Renal cortex interstitium (tissue), 11 donors: ENCODE measurements around the gene CD300A. TPM values are rescaled to one million over a fixed set of nuclear protein-coding genes. Genes with fewer than 3 reads are reported as not detected.
"Not testable (repeated sequence)": the region's sequence is repeated elsewhere in the genome, so short reads cannot be mapped to it uniquely, and the experiment has no call there.

ENCODE experiments used
- DNase-seq, 11 donors: peaks; one replicate each; pipeline ENCODE4 v3.0.0-alpha.2; 2013; ENCODE audit warnings: low read depth in 9 of 11, low spot score in 4 of 11; ENCODE audit errors: extremely low read depth in 1 of 11
- polyA plus RNA-seq, 3 donors: library from polyadenylated mRNA; unstranded; fragments of 120-200 nt; gene quantifications; one replicate each; pipeline ENCODE4 v1.2.1, GENCODE V29; 2013; ENCODE audit not compliant: insufficient read length in 3 of 3

CD300A gene
- polyA plus RNA-seq, 3 donors = 1.00 to 2.8 (median 1.8) TPM

DNA sequence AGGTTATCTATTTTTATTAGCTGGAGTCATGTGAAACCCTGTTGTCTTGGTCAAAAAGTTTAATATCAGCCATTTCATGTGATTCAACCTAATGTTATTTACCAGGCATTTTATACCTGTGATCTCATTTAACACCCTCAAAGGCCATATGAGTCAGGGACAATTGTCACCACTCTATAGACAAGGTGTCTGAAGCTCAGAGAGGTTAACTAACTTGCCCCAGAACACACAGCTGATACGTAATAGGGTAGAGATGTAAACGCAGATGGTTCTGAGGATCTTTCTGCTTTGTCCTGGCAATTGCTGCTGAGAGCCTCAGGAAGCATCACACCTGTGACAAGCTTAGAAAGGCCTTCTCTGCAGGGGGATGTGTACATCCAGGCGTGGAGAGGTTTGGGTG is 4.9 kb downstream of the CD300A start:
- no peak for DNase-seq

- no peak for DNase-seq
Observed at GRCh38 chr17:74472890-74473289, 6.5 kb downstream of the CD300A start.

- no peak for DNase-seq
Observed at GRCh38 chr17:74473294-74473693, 6.9 kb downstream of the CD300A start.

DNA sequence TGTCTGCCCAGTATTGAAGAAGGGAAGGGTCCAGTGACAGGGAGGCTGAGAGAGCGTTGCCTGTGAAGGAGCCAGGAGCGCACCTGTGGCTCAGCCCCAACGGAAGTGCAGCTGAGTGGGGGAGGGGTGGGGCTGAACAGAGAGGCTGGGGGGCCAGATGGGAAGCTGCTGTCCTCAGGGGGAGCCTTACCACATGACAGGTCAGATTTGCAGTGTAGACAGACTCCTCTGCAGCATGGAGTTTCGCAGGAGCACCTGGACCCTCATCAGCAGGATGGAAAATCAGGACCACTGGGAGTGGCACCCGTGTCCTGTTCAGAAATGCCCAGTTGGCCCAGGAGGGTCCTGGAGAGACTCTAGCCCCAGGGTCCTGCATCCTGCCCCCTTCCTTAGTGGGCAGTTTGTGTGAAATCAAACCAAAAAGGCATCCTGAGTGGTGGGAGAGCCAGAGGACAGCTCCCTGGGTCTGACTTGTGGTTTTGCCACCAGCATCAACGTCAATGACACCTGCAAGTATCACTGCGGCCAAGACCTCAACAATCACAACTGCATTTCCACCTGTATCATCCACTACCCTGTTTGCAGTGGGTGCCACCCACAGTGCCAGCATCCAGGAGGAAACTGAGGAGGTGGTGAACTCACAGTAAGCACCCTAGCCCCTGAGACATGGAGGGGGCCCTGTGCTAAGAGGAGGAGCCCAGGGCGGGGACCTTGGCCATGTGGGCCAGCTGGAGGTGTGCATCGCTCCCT is 7.8 kb downstream of the CD300A start:
- DNase-seq = no peak

- DNase-seq = no peak
Observed at GRCh38 chr17:74475189-74475588, 8.8 kb downstream of the CD300A start.

GRCh38 chr17:74477411-74477810 is 11.0 kb downstream of the CD300A start:
- no peak for DNase-seq

GRCh38 chr17:74478420-74479100 is 12.1 kb downstream of the CD300A start:
- DNase-seq = no peak

DNA sequence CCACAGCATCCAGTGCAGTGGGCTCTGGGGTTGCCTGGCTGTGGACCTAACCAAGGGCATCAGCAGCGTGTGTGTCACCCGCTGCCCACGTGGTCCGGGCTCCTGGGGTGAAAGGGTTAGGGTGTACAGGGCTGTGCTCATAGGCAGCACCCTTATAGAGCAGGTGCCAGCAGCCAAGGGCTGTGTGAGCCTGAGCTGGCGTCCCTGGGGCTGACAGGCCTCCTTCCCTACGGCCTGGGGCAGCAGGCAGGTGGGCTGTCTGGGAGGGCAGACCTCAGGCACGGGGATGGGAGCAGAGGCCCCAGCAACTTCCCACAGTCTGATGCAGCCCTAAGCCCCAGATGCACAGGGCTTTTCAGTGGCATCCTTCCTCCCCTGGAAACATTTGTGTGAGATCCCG is 13.9 kb downstream of the CD300A start:
- no peak for DNase-seq

GRCh38 chr17:74481621-74482020 is 15.2 kb downstream of the CD300A start:
- DNase-seq = no peak

DNA sequence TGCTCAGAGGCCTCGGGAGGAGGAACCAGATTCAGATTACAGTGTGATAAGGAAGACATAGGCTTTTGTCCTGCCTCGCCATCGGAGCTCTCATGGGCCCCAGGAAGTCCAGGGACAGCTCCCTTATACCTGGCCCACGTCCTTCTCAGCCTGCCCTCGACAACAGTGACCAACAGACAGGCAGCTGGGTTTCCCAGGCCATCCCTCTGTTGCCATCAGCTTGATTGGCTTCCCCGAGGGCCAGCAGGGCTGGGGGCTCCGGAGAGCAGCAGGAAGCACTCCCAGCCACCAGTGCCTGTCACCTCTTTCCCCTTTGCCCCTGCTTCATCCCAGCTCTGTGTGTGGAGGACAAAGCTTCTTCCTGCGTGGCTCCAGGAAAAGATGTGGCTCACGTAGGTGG is 17.6 kb downstream of the CD300A start:
- no peak for DNase-seq

DNA sequence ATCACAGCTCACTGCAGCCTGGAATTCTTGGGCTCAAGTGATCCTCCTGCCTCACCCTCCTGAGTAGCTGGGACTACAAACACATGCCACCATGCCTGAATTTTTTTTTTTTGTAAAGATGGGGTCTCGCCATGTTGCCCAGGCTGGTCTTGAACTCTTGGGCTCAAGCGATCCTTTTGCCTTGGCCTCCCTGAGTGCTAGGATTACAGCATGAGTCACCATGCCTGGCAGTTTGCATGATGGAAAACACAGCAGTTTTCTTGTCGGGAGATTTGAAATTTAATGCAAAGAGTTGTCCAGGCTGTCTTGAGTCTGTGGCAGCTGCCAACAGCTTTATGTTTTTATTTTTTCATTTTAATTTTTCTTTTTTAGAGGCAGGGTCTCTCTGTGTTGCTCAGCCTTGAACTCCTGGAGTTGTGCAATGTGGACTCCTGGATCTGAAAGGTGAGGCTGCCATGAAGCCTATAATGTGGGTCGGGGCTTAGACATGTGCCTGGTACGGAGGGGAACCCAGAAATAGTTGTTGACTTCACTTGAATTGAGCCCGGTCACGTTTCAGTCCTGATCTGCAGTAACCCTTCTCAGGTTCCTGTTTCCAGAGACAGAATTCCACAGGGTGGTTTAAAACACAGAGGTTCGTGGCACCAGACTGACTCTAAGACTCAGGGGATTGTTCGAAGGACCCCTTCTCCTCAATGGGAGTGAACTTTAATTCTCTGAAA is 18.7 kb downstream of the CD300A start:
- DNase-seq = no peak

DNA sequence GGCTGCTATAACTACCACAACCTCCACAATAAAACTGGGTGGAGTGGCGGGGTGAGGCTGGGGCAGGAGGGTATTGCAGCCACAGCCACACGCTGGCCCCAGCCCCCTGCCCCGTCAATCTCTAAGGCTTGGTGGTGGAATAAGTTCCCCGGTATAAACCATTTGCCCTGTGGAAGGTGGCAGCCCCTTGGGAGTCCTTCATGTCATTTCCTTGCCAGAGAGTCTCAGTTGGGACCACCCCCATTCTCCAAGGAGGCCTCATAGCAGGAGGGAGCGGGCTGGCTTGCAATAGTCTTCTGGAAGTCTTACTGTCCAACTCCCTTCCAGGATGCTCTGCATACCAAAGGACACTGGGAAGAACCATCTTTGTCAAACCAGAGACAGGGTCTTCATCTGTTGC is 19.4 kb downstream of the CD300A start:
- DNase-seq = no peak

DNA sequence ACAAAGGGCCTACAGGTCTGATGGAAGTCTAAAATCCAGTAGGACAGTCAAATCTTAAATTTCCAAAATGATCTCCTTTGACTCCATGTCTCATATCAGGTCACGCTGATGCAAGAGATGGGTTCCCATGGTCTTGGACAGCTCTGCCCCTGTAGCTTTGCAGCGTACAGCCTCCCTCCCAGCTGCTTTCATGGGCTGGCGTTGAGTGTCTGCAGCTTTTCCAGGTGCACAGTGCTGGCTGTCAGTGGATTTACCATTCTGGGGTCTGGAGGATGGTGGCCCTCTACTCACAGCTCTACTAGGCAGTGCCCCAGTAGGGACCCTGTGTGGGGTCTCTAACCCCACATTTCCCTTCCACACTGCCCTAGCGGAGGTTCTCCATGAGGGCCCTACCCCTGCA is 21.8 kb downstream of the CD300A start:
- not testable (repeated sequence) for DNase-seq

DNA sequence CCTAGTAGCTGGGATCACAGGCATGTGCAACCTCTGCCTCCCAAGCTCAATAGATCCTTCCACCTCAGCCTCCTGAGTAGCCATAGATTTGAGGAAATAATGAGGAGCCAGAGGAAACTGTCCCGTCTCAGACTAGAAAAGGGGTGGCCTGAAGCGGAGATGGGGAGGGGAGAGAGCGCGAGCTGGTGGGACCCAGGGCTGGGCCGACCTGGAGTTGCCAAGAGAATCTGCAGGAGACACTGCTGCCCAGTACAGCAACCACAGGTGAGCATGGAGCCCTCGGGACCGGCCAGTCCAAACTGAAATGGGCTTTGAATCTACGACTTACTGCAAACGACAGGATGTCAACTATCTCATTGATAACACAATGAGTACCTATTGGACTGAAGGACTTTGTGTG is 24.3 kb downstream of the CD300A start:
- DNase-seq = no peak

GRCh38 chr17:74491626-74492025 is 25.2 kb downstream of the CD300A start:
- DNase-seq = no peak

GRCh38 chr17:74493331-74493833 is 26.9 kb downstream of the CD300A start:
- peak; percentile 38 to 84 (median 60) for DNase-seq

- DNase-seq = no peak
Observed at GRCh38 chr17:74497471-74497870, 31.0 kb downstream of the CD300A start.

DNA sequence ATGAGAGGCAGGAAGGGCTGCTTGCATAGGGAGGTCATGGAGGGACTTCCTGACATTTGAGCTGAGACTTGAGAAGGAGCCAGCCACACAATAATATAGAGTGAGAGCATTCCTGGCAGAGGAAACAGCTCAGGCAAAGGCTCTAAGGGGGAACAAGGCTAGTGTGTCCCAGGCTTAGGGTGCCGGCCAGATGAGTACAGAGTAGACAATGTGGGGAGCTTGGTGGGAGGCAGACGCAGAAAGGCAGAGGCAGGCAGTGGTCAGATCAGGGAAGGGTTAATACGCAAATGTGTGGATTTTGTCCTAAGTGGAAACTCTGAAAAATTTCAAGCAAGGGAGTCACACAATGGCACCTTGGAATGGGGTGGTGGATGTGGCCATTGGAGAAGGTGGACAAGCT is 33.6 kb downstream of the CD300A start:
- DNase-seq = no peak

- no peak for DNase-seq
Observed at GRCh38 chr17:74502861-74503260, 36.4 kb downstream of the CD300A start.

DNA sequence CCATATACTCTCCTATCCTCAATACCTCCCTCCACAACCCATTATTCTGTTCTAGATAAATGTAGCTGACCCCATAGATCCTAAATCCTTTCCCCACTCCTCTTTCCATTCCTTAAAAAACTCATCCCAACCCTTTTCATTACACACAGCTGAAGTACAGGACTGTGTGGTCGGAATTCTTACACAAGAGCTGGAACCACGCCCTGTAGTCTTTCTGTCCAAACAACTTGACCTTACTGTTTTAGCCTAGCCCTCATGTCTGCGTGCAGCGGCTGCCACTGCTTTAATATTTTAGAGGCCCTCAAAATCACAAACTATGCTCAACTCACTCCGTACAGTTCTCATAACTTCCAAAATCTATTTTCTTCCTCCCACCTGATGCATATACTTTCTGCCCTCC is 37.5 kb downstream of the CD300A start:
- not testable (repeated sequence) for DNase-seq
